Measurements from ENCODE around the gene AZGP1. TPM values are rescaled to one million over a fixed set of nuclear protein-coding genes. Genes with fewer than 3 reads are reported as not detected.

AZGP1 gene
- total and polyA plus RNA-seq, 2 of the 13 experiments (the other 11 are each of a cell fraction or from before 2014, with no cell fraction given): 93.8 to 229 TPM

GRCh38 chr7:100024020-100024619, 48.3 kb upstream of the AZGP1 start (continued):
- TF ChIP-seq KLF6 (CRISPR knock-in tag; IDR thresholded peaks at IDR 0.05) (peak; percentile 30; the same call in 1 of the 2 replicates), FOXP1 (IDR thresholded peaks at IDR 0.05) (no peak), FOXP1 (CRISPR knock-in tag; IDR thresholded peaks at IDR 0.05) (peak; percentile 48; the same call in 1 of the 2 replicates), ESRRA (CRISPR knock-in tag; IDR thresholded peaks at IDR 0.05; ENCODE audit: low read depth) (peak; percentile 78; the same call in 1 of the 2 replicates), SAFB2 (CRISPR knock-in tag; IDR thresholded peaks at IDR 0.05; ENCODE audit: borderline replicate concordance, low read depth) (no peak), HNF4G (IDR thresholded peaks at IDR 0.05; ENCODE audit: borderline replicate concordance, low read depth, low read length) (peak; percentile 85), HNF4G (CRISPR knock-in tag; IDR thresholded peaks at IDR 0.05; ENCODE audit: borderline replicate concordance, low read depth) (peak; percentile 71; the same call in 1 of the 2 replicates), FOXC1 (CRISPR knock-in tag; IDR thresholded peaks at IDR 0.05; ENCODE audit: borderline replicate concordance) (no peak), DBP (CRISPR knock-in tag; IDR thresholded peaks at IDR 0.05; ENCODE audit: not compliant biosample characterization) (no peak), NPAS2 (CRISPR knock-in tag; IDR thresholded peaks at IDR 0.05; ENCODE audit: borderline replicate concordance) (no peak), ZNF367 (CRISPR knock-in tag; IDR thresholded peaks at IDR 0.05; ENCODE audit: borderline replicate concordance) (no peak), ZBTB7A (CRISPR knock-in tag; IDR thresholded peaks at IDR 0.05) (no peak), ZNF451 (CRISPR knock-in tag; IDR thresholded peaks at IDR 0.05) (no peak), ZNF619 (CRISPR knock-in tag; IDR thresholded peaks at IDR 0.05) (no peak), NFATC3 (CRISPR knock-in tag; IDR thresholded peaks at IDR 0.05) (no peak), HES4 (CRISPR knock-in tag; IDR thresholded peaks at IDR 0.05; ENCODE audit: borderline replicate concordance) (peak; percentile 39; the same call in 1 of the 2 replicates), RBAK (CRISPR knock-in tag; IDR thresholded peaks at IDR 0.05) (no peak), HDAC2 (CRISPR knock-in tag; IDR thresholded peaks at IDR 0.05) (peak; percentile 41; the same call in 1 of the 2 replicates), ZNF660 (CRISPR knock-in tag; IDR thresholded peaks at IDR 0.05; ENCODE audit: borderline replicate concordance, low read depth) (no peak), KIAA2018 (CRISPR knock-in tag; IDR thresholded peaks at IDR 0.05; ENCODE audit: borderline replicate concordance) (no peak)
- TF ChIP-seq, protein P1, sequence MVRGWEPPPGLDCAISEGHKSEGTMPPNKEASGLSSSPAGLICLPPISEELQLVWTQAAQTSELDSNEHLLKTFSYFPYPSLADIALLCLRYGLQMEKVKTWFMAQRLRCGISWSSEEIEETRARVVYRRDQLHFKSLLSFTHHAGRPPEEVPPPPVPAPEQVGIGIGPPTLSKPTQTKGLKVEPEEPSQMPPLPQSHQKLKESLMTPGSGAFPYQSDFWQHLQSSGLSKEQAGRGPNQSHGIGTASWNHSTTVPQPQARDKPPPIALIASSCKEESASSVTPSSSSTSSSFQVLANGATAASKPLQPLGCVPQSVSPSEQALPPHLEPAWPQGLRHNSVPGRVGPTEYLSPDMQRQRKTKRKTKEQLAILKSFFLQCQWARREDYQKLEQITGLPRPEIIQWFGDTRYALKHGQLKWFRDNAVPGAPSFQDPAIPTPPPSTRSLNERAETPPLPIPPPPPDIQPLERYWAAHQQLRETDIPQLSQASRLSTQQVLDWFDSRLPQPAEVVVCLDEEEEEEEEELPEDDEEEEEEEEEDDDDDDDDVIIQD (CRISPR knock-in tag; IDR thresholded peaks at IDR 0.05; ENCODE audit: low read depth): peak; percentile 75; the same call in 1 of the 2 replicates

All from HepG2 (cell line).